Measurements from ENCODE around the gene NR3C2.

NR3C2 gene

DNA sequence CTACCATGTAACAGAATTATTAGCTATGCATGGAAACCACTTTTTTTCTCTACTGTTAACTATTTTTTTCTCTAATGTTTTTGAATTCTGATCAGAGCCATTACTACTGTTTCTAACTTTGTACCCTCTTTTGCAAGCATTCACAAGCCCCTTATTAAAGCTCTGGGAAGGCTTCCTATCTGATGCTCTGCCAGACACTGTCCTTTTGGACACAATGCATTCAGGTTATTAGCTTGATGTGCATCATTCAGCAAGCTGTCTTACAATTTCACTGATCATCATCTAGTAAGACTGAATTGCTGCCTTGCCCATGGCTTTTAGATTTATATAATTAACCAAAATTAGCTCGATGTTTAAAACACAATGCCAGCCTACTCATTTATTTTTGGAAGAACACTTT is 155.1 kb downstream of the NR3C2 start:
- no peaks in the 10 kb centered on the region for H3K9me3 Mint-ChIP-seq
- H3K27ac Mint-ChIP-seq, result no peak overlapping the region
- no peaks in the 10 kb centered on the region for H3K36me3 Mint-ChIP-seq
- H3K27me3 Mint-ChIP-seq, result no peaks in the 10 kb centered on the region
- H3K4me1 Mint-ChIP-seq, result peaks cover 11% of the 10 kb centered on the region
- ATAC-seq, result no peak
- H3K4me3 Mint-ChIP-seq, result no peak overlapping the region

GRCh38 chr4:148286012-148286411 is 156.2 kb downstream of the NR3C2 start:
- no peaks in the 10 kb centered on the region for H3K27me3 Mint-ChIP-seq
- no peaks in the 10 kb centered on the region for H3K9me3 Mint-ChIP-seq
- H3K27ac Mint-ChIP-seq, result no peak overlapping the region
- ATAC-seq, result no peak
- H3K36me3 Mint-ChIP-seq, result no peaks in the 10 kb centered on the region
- no peak overlapping the region for H3K4me3 Mint-ChIP-seq
- peaks cover 11% of the 10 kb centered on the region for H3K4me1 Mint-ChIP-seq

- no peaks in the 10 kb centered on the region for H3K27me3 Mint-ChIP-seq
- H3K9me3 Mint-ChIP-seq, result no peaks in the 10 kb centered on the region
- no peak overlapping the region for H3K27ac Mint-ChIP-seq
- H3K4me1 Mint-ChIP-seq, result peaks cover 5% of the 10 kb centered on the region
- no peak overlapping the region for H3K4me3 Mint-ChIP-seq
- ATAC-seq, result no peak
- no peaks in the 10 kb centered on the region for H3K36me3 Mint-ChIP-seq
Observed at GRCh38 chr4:148283665-148284064, 158.5 kb downstream of the NR3C2 start.

GRCh38 chr4:148278310-148278709 is 163.9 kb downstream of the NR3C2 start:
- Mint-ChIP-seq H3K4me1 (peaks cover 7% of the 10 kb centered on the region), H3K4me3 (no peak overlapping the region), H3K36me3 (peaks cover 9% of the 10 kb centered on the region), H3K27ac (no peak overlapping the region), H3K9me3 (peaks cover 6% of the 10 kb centered on the region), H3K27me3 (no peaks in the 10 kb centered on the region)
- ATAC-seq, result no peak

GRCh38 chr4:148275266-148275665 is 166.9 kb downstream of the NR3C2 start:
- H3K4me3 Mint-ChIP-seq, result no peak overlapping the region
- H3K9me3 Mint-ChIP-seq, result peaks cover 6% of the 10 kb centered on the region
- H3K27ac Mint-ChIP-seq, result no peak overlapping the region

DNA sequence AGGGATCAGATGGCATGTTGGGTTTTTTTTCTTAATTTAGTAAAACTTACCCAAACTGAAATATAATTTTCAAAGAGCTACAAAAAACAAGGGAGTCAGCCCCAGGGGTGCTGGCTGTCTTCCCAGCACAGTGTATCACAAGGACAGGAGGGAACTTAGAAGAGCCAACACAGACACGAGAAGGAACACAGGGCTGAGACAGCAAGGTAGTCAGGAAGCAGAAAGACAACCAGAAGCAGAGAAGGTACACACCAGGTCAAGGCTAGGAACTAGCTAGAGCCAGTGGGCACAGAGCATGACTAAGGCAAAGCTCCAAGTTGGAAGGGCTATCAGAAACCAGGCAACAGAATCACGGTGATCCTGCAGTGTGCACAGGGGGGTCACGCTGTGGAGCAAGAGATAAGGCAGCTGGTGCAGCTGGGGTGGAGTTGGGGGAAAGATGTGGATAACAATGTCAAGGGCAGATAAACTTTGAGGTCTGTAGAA is 168.7 kb downstream of the NR3C2 start:
- Mint-ChIP-seq H3K27me3 (no peaks in the 10 kb centered on the region), H3K4me1 (peaks cover 8% of the 10 kb centered on the region), H3K27ac (no peak overlapping the region), H3K4me3 (no peak overlapping the region), H3K36me3 (peaks cover 13% of the 10 kb centered on the region), H3K9me3 (peaks cover 6% of the 10 kb centered on the region)
- ATAC-seq, result no peak

More at GRCh38 chr4:148275266-148275665, 166.9 kb downstream of the NR3C2 start:
- H3K27me3 Mint-ChIP-seq, result no peaks in the 10 kb centered on the region
- H3K36me3 Mint-ChIP-seq, result peaks cover 9% of the 10 kb centered on the region
- no peak for ATAC-seq
- peaks cover 8% of the 10 kb centered on the region for H3K4me1 Mint-ChIP-seq

DNA sequence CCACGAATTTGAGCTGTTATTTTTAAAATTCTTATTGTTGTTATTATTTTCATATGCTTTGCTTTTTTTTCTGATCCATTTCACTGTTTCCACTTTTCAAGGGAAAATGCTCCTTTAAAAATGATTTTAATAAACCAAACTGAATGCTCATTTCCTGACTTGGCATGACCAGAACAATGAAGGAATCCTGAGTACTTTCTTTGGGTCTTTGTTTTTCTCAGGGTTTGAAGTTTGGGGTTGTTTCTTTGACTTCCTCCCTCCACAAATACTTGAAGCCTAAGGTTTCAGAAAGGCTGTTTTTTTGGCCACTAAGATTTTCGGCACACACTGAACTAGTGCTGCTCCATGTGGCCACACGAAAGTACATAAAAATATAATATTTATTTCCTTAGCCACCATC is 171.0 kb downstream of the NR3C2 start:
- no peak overlapping the region for H3K27ac Mint-ChIP-seq
- peaks cover 13% of the 10 kb centered on the region for H3K36me3 Mint-ChIP-seq
- H3K4me3 Mint-ChIP-seq, result no peak overlapping the region
- peaks cover 8% of the 10 kb centered on the region for H3K4me1 Mint-ChIP-seq
- H3K27me3 Mint-ChIP-seq, result no peaks in the 10 kb centered on the region
- no peak for ATAC-seq
- peaks cover 6% of the 10 kb centered on the region for H3K9me3 Mint-ChIP-seq

- Mint-ChIP-seq H3K27me3 (no peaks in the 10 kb centered on the region), H3K27ac (no peak overlapping the region), H3K4me1 (peaks cover 8% of the 10 kb centered on the region), H3K4me3 (no peak overlapping the region), H3K36me3 (peaks cover 13% of the 10 kb centered on the region), H3K9me3 (peaks cover 6% of the 10 kb centered on the region)
- no peak for ATAC-seq
Observed at GRCh38 chr4:148270630-148271029, 171.6 kb downstream of the NR3C2 start.

DNA sequence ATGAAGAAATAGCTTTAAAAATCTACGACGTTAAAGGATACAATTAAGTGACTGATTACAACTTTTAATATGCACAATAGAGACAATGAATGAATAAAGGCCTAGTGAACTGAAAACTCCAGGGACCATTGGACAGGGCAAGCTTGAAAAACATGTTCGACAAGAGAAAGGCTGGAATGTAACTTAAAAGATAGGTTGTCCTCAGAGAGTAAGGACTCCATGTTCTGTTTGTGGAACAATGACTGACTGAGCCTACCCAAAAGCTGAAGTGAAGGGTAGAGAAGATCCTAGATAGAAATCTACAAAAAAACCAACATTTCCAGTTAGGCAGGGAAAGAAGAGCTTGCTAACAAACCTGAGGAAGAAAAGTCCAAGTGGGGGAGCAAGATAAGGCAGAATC is 173.4 kb downstream of the NR3C2 start:
- no peak for ATAC-seq
- Mint-ChIP-seq H3K27me3 (no peaks in the 10 kb centered on the region), H3K27ac (no peak overlapping the region), H3K9me3 (peaks cover 5% of the 10 kb centered on the region), H3K36me3 (peaks cover 10% of the 10 kb centered on the region), H3K4me1 (peaks cover 6% of the 10 kb centered on the region), H3K4me3 (no peak overlapping the region)

- no peaks in the 10 kb centered on the region for H3K4me1 Mint-ChIP-seq
Observed at GRCh38 chr4:148266921-148267320, 175.3 kb downstream of the NR3C2 start.

GRCh38 chr4:148266240-148266639 is 176.0 kb downstream of the NR3C2 start:
- H3K4me3 Mint-ChIP-seq, result no peak overlapping the region
- peaks cover 10% of the 10 kb centered on the region for H3K36me3 Mint-ChIP-seq
- no peak for ATAC-seq
- H3K4me1 Mint-ChIP-seq, result no peaks in the 10 kb centered on the region
- H3K27ac Mint-ChIP-seq, result no peak overlapping the region
- H3K27me3 Mint-ChIP-seq, result no peaks in the 10 kb centered on the region
- H3K9me3 Mint-ChIP-seq, result peaks cover 3% of the 10 kb centered on the region

More at GRCh38 chr4:148266921-148267320, 175.3 kb downstream of the NR3C2 start:
- Mint-ChIP-seq H3K36me3 (peaks cover 10% of the 10 kb centered on the region), H3K4me3 (no peak overlapping the region), H3K9me3 (peaks cover 3% of the 10 kb centered on the region), H3K27me3 (no peaks in the 10 kb centered on the region), H3K27ac (no peak overlapping the region)
- ATAC-seq, result no peak

DNA sequence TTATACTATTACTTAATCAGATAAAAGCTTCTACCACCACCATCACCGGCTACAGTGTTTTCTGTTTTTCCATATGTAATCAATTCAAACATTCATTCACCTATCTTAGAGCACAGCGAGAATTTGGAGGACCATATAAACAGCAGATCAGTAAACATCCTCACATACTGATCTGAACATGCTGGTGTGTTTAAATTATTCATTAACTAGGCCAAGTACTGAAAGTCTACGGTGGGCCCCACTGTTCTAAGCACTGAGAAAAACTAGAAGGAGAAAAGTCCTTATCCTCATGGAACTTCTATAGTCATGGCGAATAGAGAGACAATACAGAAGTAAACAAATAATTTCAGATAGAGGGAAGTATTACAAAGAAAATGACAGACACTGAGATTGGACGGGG is 176.6 kb downstream of the NR3C2 start:
- H3K27ac Mint-ChIP-seq, result no peak overlapping the region
- peaks cover 3% of the 10 kb centered on the region for H3K9me3 Mint-ChIP-seq
- no peak for ATAC-seq

GRCh38 chr4:148263802-148264201 is 178.4 kb downstream of the NR3C2 start:
- Mint-ChIP-seq H3K36me3 (peaks cover 7% of the 10 kb centered on the region), H3K27ac (no peak overlapping the region), H3K4me3 (no peak overlapping the region), H3K27me3 (no peaks in the 10 kb centered on the region), H3K4me1 (no peaks in the 10 kb centered on the region), H3K9me3 (peaks cover 3% of the 10 kb centered on the region)
- ATAC-seq, result no peak

More for the DNA sequence above, 176.6 kb downstream of the NR3C2 start:
- H3K27me3 Mint-ChIP-seq, result no peaks in the 10 kb centered on the region
- no peaks in the 10 kb centered on the region for H3K4me1 Mint-ChIP-seq
- H3K36me3 Mint-ChIP-seq, result peaks cover 10% of the 10 kb centered on the region
- no peak overlapping the region for H3K4me3 Mint-ChIP-seq

DNA sequence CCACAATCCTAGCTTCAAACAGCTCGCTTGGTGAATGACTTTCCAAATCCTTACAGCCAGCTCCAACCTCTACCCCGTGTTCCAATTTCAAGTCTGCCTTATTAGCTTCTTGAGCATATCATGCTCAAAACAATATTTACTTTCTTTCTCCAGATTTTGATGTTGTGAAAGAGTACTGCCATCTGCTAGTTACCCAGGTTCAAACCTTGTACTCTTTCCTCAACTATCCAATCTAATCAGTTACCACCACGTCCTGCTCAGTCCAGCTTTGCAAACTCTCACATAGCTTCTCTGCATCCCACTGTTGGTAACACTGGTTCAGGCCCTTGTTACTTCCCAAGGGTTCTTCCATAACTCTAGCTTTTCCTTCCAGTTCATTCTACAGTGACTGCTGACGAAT is 179.1 kb downstream of the NR3C2 start:
- no peak overlapping the region for H3K27ac Mint-ChIP-seq
- ATAC-seq, result no peak
- H3K4me3 Mint-ChIP-seq, result no peak overlapping the region
- H3K4me1 Mint-ChIP-seq, result no peaks in the 10 kb centered on the region
- no peaks in the 10 kb centered on the region for H3K27me3 Mint-ChIP-seq
- H3K36me3 Mint-ChIP-seq, result peaks cover 6% of the 10 kb centered on the region
- H3K9me3 Mint-ChIP-seq, result peaks cover 3% of the 10 kb centered on the region

- no peak for ATAC-seq
- H3K4me1 Mint-ChIP-seq, result no peaks in the 10 kb centered on the region
- H3K36me3 Mint-ChIP-seq, result peaks cover 6% of the 10 kb centered on the region
- peaks cover 3% of the 10 kb centered on the region for H3K9me3 Mint-ChIP-seq
- no peaks in the 10 kb centered on the region for H3K27me3 Mint-ChIP-seq
- H3K4me3 Mint-ChIP-seq, result no peak overlapping the region
- no peak overlapping the region for H3K27ac Mint-ChIP-seq
Observed at GRCh38 chr4:148261848-148262247, 180.4 kb downstream of the NR3C2 start.

DNA sequence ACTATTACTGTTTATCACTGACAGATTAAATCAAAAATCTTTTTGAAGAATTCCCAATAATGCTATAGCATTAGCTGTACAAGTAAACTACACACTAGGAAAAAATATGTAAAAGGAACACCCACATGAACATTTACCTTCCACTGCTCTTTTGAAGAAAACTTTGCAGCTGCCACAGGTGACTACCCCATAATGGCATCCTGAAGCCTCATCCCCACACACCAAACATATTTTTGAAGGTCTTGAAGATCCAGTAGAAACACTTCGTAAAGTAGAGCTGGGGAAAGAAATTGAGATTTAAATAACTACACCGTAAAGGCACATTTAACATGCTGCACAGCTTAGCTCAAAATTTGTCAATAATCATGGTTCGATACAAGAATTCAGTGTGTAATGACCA is 182.4 kb downstream of the NR3C2 start:
- no peak for ATAC-seq
- H3K4me1 Mint-ChIP-seq, result no peaks in the 10 kb centered on the region
- peaks cover 3% of the 10 kb centered on the region for H3K9me3 Mint-ChIP-seq
- H3K36me3 Mint-ChIP-seq, result peaks cover 6% of the 10 kb centered on the region
- H3K27me3 Mint-ChIP-seq, result no peaks in the 10 kb centered on the region
- no peak overlapping the region for H3K27ac Mint-ChIP-seq
- H3K4me3 Mint-ChIP-seq, result no peak overlapping the region

- Mint-ChIP-seq H3K27me3 (no peaks in the 10 kb centered on the region), H3K4me3 (no peak overlapping the region), H3K9me3 (no peaks in the 10 kb centered on the region), H3K27ac (no peak overlapping the region), H3K36me3 (peaks cover 6% of the 10 kb centered on the region), H3K4me1 (no peaks in the 10 kb centered on the region)
- ATAC-seq, result no peak
Observed at GRCh38 chr4:148258535-148258934, 183.7 kb downstream of the NR3C2 start.
